Measurements from ENCODE around the gene FBXO46. TPM values are rescaled to one million over a fixed set of nuclear protein-coding genes. Genes with fewer than 3 reads are reported as not detected.
A peak's percentile ranks its signal among the peaks of the same experiment; 100 is the strongest.

The FBXO46 gene
- total and polyA plus RNA-seq, 2 of the 13 experiments (the other 11 are each of a cell fraction or from before 2014, with no cell fraction given), result 6.2 to 6.4 TPM

DNA sequence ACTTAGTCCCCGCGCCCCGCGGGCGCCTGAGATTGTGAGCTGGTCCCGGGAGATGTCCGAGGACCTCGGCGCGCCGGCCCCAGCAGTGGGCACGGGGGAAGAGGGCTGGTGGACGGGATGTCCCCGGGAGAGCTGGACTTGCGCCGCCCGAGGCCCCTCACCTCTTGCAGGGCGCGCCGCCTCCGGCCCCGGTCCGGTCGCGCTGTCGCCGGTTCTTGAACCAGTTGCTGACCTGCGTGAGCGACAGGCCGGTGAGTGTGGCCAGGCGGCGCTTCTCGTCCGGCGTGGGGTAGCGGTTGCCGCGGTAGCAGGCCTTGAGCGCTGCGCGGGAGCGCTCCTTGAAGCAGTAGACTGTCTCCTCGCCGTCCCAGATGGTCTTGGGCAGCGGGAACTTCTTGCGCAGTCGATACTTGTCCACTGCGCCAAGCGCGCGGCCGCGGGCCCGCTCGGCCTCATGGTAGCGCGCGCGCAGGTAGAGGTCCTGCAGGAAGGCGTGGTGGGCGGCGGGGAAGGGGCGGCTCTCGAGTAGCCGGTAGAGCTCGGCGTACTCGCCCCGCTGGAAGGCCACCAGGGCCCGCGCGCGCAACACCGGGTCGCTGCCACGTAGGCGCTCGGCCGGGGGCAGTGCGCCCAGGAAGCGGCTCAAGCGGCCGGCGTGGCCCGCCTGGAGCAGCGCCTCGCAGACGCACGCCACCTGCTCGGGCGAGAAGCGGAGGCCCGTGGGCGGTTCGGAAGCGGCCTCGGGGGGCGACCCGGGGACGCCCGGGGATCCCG is 37.4 kb upstream of the FBXO46 start (continued):
- no peak for TF ChIP-seq IKZF1 (IDR thresholded peaks at IDR 0.05)
- TF ChIP-seq, protein P1, sequence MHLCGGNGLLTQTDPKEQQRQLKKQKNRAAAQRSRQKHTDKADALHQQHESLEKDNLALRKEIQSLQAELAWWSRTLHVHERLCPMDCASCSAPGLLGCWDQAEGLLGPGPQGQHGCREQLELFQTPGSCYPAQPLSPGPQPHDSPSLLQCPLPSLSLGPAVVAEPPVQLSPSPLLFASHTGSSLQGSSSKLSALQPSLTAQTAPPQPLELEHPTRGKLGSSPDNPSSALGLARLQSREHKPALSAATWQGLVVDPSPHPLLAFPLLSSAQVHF (CRISPR knock-in tag; IDR thresholded peaks at IDR 0.05), result 0 out of 2 replicates have a peak, but pooled peaks have one; percentile 29
- TF ChIP-seq AGO2 (optimal IDR thresholded peaks at IDR 0.05; ENCODE audit: low read depth, low read length), result peak; percentile 76
- no peak for TF ChIP-seq ZNF772 (CRISPR knock-in tag; IDR thresholded peaks at IDR 0.05)
- no peak for TF ChIP-seq NFYB (CRISPR knock-in tag; IDR thresholded peaks at IDR 0.05)
- TF ChIP-seq ZBTB21 (CRISPR knock-in tag; IDR thresholded peaks at IDR 0.05), result no peak
- TF ChIP-seq, protein P2, sequence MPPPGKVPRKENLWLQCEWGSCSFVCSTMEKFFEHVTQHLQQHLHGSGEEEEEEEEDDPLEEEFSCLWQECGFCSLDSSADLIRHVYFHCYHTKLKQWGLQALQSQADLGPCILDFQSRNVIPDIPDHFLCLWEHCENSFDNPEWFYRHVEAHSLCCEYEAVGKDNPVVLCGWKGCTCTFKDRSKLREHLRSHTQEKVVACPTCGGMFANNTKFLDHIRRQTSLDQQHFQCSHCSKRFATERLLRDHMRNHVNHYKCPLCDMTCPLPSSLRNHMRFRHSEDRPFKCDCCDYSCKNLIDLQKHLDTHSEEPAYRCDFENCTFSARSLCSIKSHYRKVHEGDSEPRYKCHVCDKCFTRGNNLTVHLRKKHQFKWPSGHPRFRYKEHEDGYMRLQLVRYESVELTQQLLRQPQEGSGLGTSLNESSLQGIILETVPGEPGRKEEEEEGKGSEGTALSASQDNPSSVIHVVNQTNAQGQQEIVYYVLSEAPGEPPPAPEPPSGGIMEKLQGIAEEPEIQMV (CRISPR knock-in tag; IDR thresholded peaks at IDR 0.05; ENCODE audit: low read depth), result no peak
- 0 out of 2 replicates have a peak, but pooled peaks have one; percentile 57 for TF ChIP-seq SNAPC2 (CRISPR knock-in tag; IDR thresholded peaks at IDR 0.05)
- TF ChIP-seq FIP1L1 (IDR thresholded peaks at IDR 0.05; ENCODE audit: borderline replicate concordance, insufficient read depth, low read depth, low read length), result no peak
- TF ChIP-seq NR2C2 (CRISPR knock-in tag; IDR thresholded peaks at IDR 0.05; ENCODE audit: borderline replicate concordance), result no peak
- TF ChIP-seq SNAI1 (CRISPR knock-in tag; IDR thresholded peaks at IDR 0.05; ENCODE audit: borderline replicate concordance), result no peak
- TF ChIP-seq WIZ (CRISPR knock-in tag; IDR thresholded peaks at IDR 0.05), result no peak
- TF ChIP-seq ZNF225 (CRISPR knock-in tag; IDR thresholded peaks at IDR 0.05), result peak; percentile 63; the same call in 1 of the 2 replicates
- no peak for TF ChIP-seq ZKSCAN8 (CRISPR knock-in tag; IDR thresholded peaks at IDR 0.05; ENCODE audit: borderline replicate concordance)
- TF ChIP-seq KLF11 (CRISPR knock-in tag; IDR thresholded peaks at IDR 0.05), result no peak
- TF ChIP-seq, protein P3, sequence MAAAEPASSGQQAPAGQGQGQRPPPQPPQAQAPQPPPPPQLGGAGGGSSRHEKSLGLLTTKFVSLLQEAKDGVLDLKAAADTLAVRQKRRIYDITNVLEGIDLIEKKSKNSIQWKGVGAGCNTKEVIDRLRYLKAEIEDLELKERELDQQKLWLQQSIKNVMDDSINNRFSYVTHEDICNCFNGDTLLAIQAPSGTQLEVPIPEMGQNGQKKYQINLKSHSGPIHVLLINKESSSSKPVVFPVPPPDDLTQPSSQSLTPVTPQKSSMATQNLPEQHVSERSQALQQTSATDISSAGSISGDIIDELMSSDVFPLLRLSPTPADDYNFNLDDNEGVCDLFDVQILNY (CRISPR knock-in tag; conservative IDR thresholded peaks at IDR 0.05), result no peak; the same call in 1 of the 2 replicates
- TF ChIP-seq, protein P4, sequence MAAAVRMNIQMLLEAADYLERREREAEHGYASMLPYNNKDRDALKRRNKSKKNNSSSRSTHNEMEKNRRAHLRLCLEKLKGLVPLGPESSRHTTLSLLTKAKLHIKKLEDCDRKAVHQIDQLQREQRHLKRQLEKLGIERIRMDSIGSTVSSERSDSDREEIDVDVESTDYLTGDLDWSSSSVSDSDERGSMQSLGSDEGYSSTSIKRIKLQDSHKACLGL (CRISPR knock-in tag; IDR thresholded peaks at IDR 0.05), result peak; percentile 70
- no peak for TF ChIP-seq NR2F6 (IDR thresholded peaks at IDR 0.05)
- no peak for TF ChIP-seq NR2F6 (CRISPR knock-in tag; IDR thresholded peaks at IDR 0.05)
- no peak for TF ChIP-seq HNRNPK (IDR thresholded peaks at IDR 0.05; ENCODE audit: low read depth, low read length, poor library complexity, severe bottlenecking)
- 0 out of 2 replicates have a peak, but pooled peaks have one; percentile 21 for TF ChIP-seq ZNF430 (CRISPR knock-in tag; IDR thresholded peaks at IDR 0.05)
- TF ChIP-seq, protein P5, sequence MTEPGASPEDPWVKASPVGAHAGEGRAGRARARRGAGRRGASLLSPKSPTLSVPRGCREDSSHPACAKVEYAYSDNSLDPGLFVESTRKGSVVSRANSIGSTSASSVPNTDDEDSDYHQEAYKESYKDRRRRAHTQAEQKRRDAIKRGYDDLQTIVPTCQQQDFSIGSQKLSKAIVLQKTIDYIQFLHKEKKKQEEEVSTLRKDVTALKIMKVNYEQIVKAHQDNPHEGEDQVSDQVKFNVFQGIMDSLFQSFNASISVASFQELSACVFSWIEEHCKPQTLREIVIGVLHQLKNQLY (CRISPR knock-in tag; IDR thresholded peaks at IDR 0.05), result no peak
- TF ChIP-seq ZNF720 (CRISPR knock-in tag; IDR thresholded peaks at IDR 0.05), result no peak
- TF ChIP-seq SALL1 (CRISPR knock-in tag; IDR thresholded peaks at IDR 0.05), result peak; percentile 59
- 0 out of 2 replicates have a peak, but pooled peaks have one; percentile 12 for TF ChIP-seq NR2F2 (IDR thresholded peaks at IDR 0.05; ENCODE audit: borderline replicate concordance, low read depth)
- TF ChIP-seq ZNF24 (IDR thresholded peaks at IDR 0.05), result no peak
- peak; percentile 34; the same call in 1 of the 2 replicates for TF ChIP-seq GFI1 (CRISPR knock-in tag; IDR thresholded peaks at IDR 0.05; ENCODE audit: borderline replicate concordance)
- TF ChIP-seq KLF16 (CRISPR knock-in tag; IDR thresholded peaks at IDR 0.05), result no peak; a peak in 1 of 4 replicates
